ENCODE data around the gene LHX5.

GRCh38 chr12:113459981-113460380, 11.7 kb downstream of the LHX5 start:
- TF ChIP-seq POLR2A (IDR thresholded peaks at IDR 0.05; ENCODE audit: low read depth, low read length) = no peak
- no peak for TF ChIP-seq POLR2AphosphoS5 (IDR thresholded peaks at IDR 0.05; ENCODE audit: low read depth, low read length)
